HepG2 (cell line): Measurements from ENCODE around the gene HOXD9. TPM values are rescaled to one million over a fixed set of nuclear protein-coding genes. Genes with fewer than 3 reads are reported as not detected.

Experiments used
- ADNP ChIP-seq: sonication (generic); formaldehyde crosslinking; IDR thresholded peaks from 2 replicates; pipeline ENCODE4 v1.4.0; 2020; ENCODE audit warnings: missing genetic modification reagents
- BHLHE40 ChIP-seq: IDR thresholded peaks from 2 replicates; pipeline ENCODE4 v1.6.1; 2011; ENCODE audit warnings: low read length, improper control_type of control experiment
- CEBPG ChIP-seq: IDR thresholded peaks from 2 replicates; pipeline ENCODE4 v1.6.1; 2016
- ETV5 ChIP-seq: IDR thresholded peaks from 2 replicates; pipeline ENCODE4 v1.6.1; 2018; ENCODE audit warnings: missing biosample characterization, missing genetic modification reagents, inconsistent platforms, borderline replicate concordance
- FOXC1 ChIP-seq: sonication (generic); formaldehyde crosslinking; IDR thresholded peaks from 2 replicates; pipeline ENCODE4 v1.8.0; 2022; ENCODE audit warnings: mild to moderate bottlenecking, missing genetic modification reagents, borderline replicate concordance
- HNF4A ChIP-seq: sonication (generic); formaldehyde crosslinking; IDR thresholded peaks from 2 replicates; pipeline ENCODE4 v1.4.0; 2020; ENCODE audit warnings: missing genetic modification reagents
- HNF4G ChIP-seq, 2 experiments: sonication (generic) in 1 of 2; formaldehyde crosslinking in 1 of 2; IDR thresholded peaks; 2 replicates each; pipeline versions ENCODE4 v1.4.0 to v1.6.1; 2011 to 2020; ENCODE audit warnings: borderline replicate concordance in 2 of 2, low read depth in 2 of 2, mild to moderate bottlenecking in 2 of 2, low read length in 1 of 2, missing genetic modification reagents in 1 of 2, moderate library complexity in 1 of 2
- HNRNPLL ChIP-seq: fragments of 200-400 bp; formaldehyde crosslinking; IDR thresholded peaks from 2 replicates; pipeline ENCODE4 v1.6.1; 2017; ENCODE audit warnings: mild to moderate bottlenecking, low read depth, low read length; ENCODE audit not compliant: poor library complexity, severe bottlenecking
- KLF12 ChIP-seq: sonication (generic); formaldehyde crosslinking; IDR thresholded peaks from 2 replicates; pipeline ENCODE4 v1.4.0; 2020; ENCODE audit warnings: missing genetic modification reagents, borderline replicate concordance
- POLR2A ChIP-seq, 2 experiments: IDR thresholded peaks; 2 replicates each; pipeline ENCODE4 v1.6.1; 2011; ENCODE audit warnings: low read depth in 2 of 2, low read length in 2 of 2, mild to moderate bottlenecking in 1 of 2, moderate library complexity in 1 of 2; ENCODE audit not compliant: insufficient read depth in 1 of 2
- RBFOX2 ChIP-seq: fragments of 200-400 bp; formaldehyde crosslinking; IDR thresholded peaks from 2 replicates; pipeline ENCODE4 v1.6.1; 2017; ENCODE audit warnings: low read depth, mild to moderate bottlenecking, low read length
- RBM22 ChIP-seq: fragments of 200-400 bp; formaldehyde crosslinking; optimal IDR thresholded peaks from 2 replicates; pipeline ENCODE3; 2017; ENCODE audit warnings: mild to moderate bottlenecking, low read length, moderate library complexity
- SOX5 ChIP-seq: IDR thresholded peaks from 2 replicates; pipeline ENCODE4 v1.6.1; 2016; ENCODE audit warnings: borderline replicate concordance
- SRF ChIP-seq: IDR thresholded peaks from 2 replicates; pipeline ENCODE4 v1.6.1; 2011; ENCODE audit warnings: mild to moderate bottlenecking, low read depth, low read length, moderate library complexity
- SUZ12 ChIP-seq: fragments of 150-350 bp; IDR thresholded peaks from 2 replicates; pipeline ENCODE4 v1.6.1; 2014; ENCODE audit warnings: low read depth, low read length
- ZBTB44 ChIP-seq: sonication (generic); formaldehyde crosslinking; IDR thresholded peaks from 2 replicates; pipeline ENCODE4 v1.4.0; 2020; ENCODE audit warnings: missing genetic modification reagents
- ZBTB46 ChIP-seq: sonication (generic); formaldehyde crosslinking; IDR thresholded peaks from 2 replicates; pipeline ENCODE4 v1.4.0; 2020; ENCODE audit warnings: mild to moderate bottlenecking, missing genetic modification reagents, borderline replicate concordance
- ZBTB49 ChIP-seq: sonication (generic); formaldehyde crosslinking; IDR thresholded peaks from 2 replicates; pipeline ENCODE4 v1.4.0; 2020; ENCODE audit warnings: missing genetic modification reagents, borderline replicate concordance
- ZFP91 ChIP-seq: sonication (generic); formaldehyde crosslinking; IDR thresholded peaks from 2 replicates; pipeline ENCODE4 v1.9.0; 2022; ENCODE audit warnings: missing genetic modification reagents, mild to moderate bottlenecking, borderline replicate concordance
- ZNF143 ChIP-seq: sonication (generic); formaldehyde crosslinking; IDR thresholded peaks from 2 replicates; pipeline ENCODE4 v1.4.0; 2020; ENCODE audit warnings: missing genetic modification reagents
- ZNF331 ChIP-seq: sonication (generic); formaldehyde crosslinking; IDR thresholded peaks from 2 replicates; pipeline ENCODE4 v1.4.0; 2020; ENCODE audit warnings: missing genetic modification reagents
- ZNF562 ChIP-seq: sonication (generic); formaldehyde crosslinking; IDR thresholded peaks from 2 replicates; pipeline ENCODE4 v1.8.0; 2022; ENCODE audit warnings: missing genetic modification reagents, borderline replicate concordance
- ZNF644 ChIP-seq: IDR thresholded peaks from 2 replicates; pipeline ENCODE4 v1.6.1; 2016; ENCODE audit warnings: low read depth
- polyA plus RNA-seq, 8 experiments: library from polyadenylated mRNA; depleted of rRNA in 3 of 8; stranded (reverse) in 7 of 8; unstranded in 1 of 8; fragments of >200 nt; fragmentation: Illumina TruSeq in 4 of 8; extraction: Trizol in 4 of 8; gene quantifications; 2 replicates each; pipeline versions ENCODE4 v1.2.1 to v1.2.3, GENCODE V29; 2011 to 2016; ENCODE audit warnings: low read depth in 4 of 8, missing spikeins in 1 of 8, mixed read lengths in 1 of 8; ENCODE audit not compliant: insufficient read depth in 1 of 8
- total RNA-seq, 5 experiments: library from RNA; depleted of rRNA; stranded (reverse); fragments of >200 nt; fragmentation: Illumina TruSeq; extraction: Trizol; gene quantifications; 2 replicates each; pipeline ENCODE4 v1.2.3, GENCODE V29; 2016; ENCODE audit warnings: low read depth in 1 of 5

Gene HOXD9
- total and polyA plus RNA-seq, 2 of the 13 experiments (the other 11 are each of a cell fraction or from before 2014, with no cell fraction given) = not detected

GRCh38 chr2:176172007-176172894 lies 49.7 kb downstream of the HOXD9 start (continued):
- TF ChIP-seq ZBTB44 (CRISPR knock-in tag) = no peak
- no peak for TF ChIP-seq HNF4A
- TF ChIP-seq FOXC1 (CRISPR knock-in tag) = no peak
- no peak for TF ChIP-seq BHLHE40
- peak; percentile 31; the same call in 1 of the 2 replicates for TF ChIP-seq RBFOX2
- TF ChIP-seq ZNF644 (CRISPR knock-in tag) = no peak
- TF ChIP-seq ZNF331 (CRISPR knock-in tag) = peak; percentile 62; the same call in 1 of the 2 replicates
- TF ChIP-seq SUZ12 = no peak
- TF ChIP-seq HNF4G (IDR thresholded peaks at IDR 0.05; ENCODE audit: borderline replicate concordance, low read depth, low read length) = no peak
- TF ChIP-seq HNF4G (CRISPR knock-in tag; IDR thresholded peaks at IDR 0.05; ENCODE audit: borderline replicate concordance, low read depth) = no peak
- no peak for TF ChIP-seq ZBTB49 (CRISPR knock-in tag)
- TF ChIP-seq CEBPG = no peak
- TF ChIP-seq HNRNPLL = no peak
- peak; percentile 96 for TF ChIP-seq RBM22
- peak in 1 of 2 experiments; percentile 19; a peak in 1 of 4 replicates for TF ChIP-seq POLR2A (IDR thresholded peaks at IDR 0.05; ENCODE audit: insufficient read depth in 1 of 2, low read depth in 2 of 2, low read length in 2 of 2)
- TF ChIP-seq SRF = no peak
- TF ChIP-seq ZNF143 (CRISPR knock-in tag) = no peak
- no peak for TF ChIP-seq ZBTB46 (CRISPR knock-in tag)
- TF ChIP-seq SOX5 (CRISPR knock-in tag) = no peak
- TF ChIP-seq ETV5 = no peak
- no peak for TF ChIP-seq KLF12 (CRISPR knock-in tag)
- TF ChIP-seq ADNP (CRISPR knock-in tag) = no peak
- TF ChIP-seq ZNF562 = no peak
- peak; percentile 40; the same call in 1 of the 2 replicates for TF ChIP-seq ZFP91 (CRISPR knock-in tag)
